NCI-H187 (cell line): ENCODE measurements around the gene PSG3.
"Not testable (repeated sequence)": the region's sequence is repeated elsewhere in the genome, so short reads cannot be mapped to it uniquely, and the experiment has no call there.

Source experiments
- DNase-seq, 2 experiments: peaks; one replicate each; lab custom pipeline; 2025; lab: John Stamatoyannopoulos, UW

PSG3 gene

GRCh38 chr19:42695811-42696503 is 44.3 kb downstream of the PSG3 start:
- no peak for DNase-seq

GRCh38 chr19:42693760-42694350 is 46.4 kb downstream of the PSG3 start:
- DNase-seq, result no peak

- DNase-seq, result no peak
Measured at GRCh38 chr19:42683917-42684513, 56.3 kb downstream of the PSG3 start.

- DNase-seq, result not testable (repeated sequence)
Measured at GRCh38 chr19:42676326-42676725, 64.0 kb downstream of the PSG3 start.

GRCh38 chr19:42674549-42674948 is 65.7 kb downstream of the PSG3 start:
- DNase-seq, result not testable (repeated sequence)
